PFSK-1 (cell line): ENCODE results near the gene WFDC5.

Source experiments
- FOXP2 ChIP-seq: optimal IDR thresholded peaks from 2 replicates; pipeline ENCODE3; 2011; ENCODE audit warnings: borderline replicate concordance, control low read depth, inconsistent platforms; ENCODE audit not compliant: insufficient read depth; ENCODE audit errors: extremely low read length, extremely low read depth
- POLR2AphosphoS5 ChIP-seq: IDR thresholded peaks from 2 replicates; pipeline ENCODE4 v1.6.1; 2012; ENCODE audit warnings: low read depth, mild to moderate bottlenecking, control low read depth, low read length, moderate library complexity
- SIN3A ChIP-seq: IDR thresholded peaks from 2 replicates; pipeline ENCODE4 v1.6.1; 2012; ENCODE audit warnings: mild to moderate bottlenecking, low read length, moderate library complexity, borderline replicate concordance; ENCODE audit not compliant: insufficient read depth
- TAF1 ChIP-seq: IDR thresholded peaks from 2 replicates; pipeline ENCODE4 v1.6.1; 2012; ENCODE audit warnings: low read length, control low read depth, borderline replicate concordance; ENCODE audit not compliant: insufficient read depth
- TF ChIP-seq, protein P1 (sequence below), 2 experiments: IDR thresholded peaks; 2 replicates each; pipeline versions ENCODE4 v1.6.1 to v1.8.0; 2011 to 2012; ENCODE audit warnings: low read depth in 2 of 2, low read length in 2 of 2, control low read depth in 1 of 2, inconsistent platforms in 1 of 2, mild to moderate bottlenecking in 1 of 2, moderate library complexity in 1 of 2; ENCODE audit not compliant: insufficient read depth in 1 of 2

Gene WFDC5

GRCh38 chr20:45154183-45154582 is 39.2 kb upstream of the WFDC5 start:
- TF ChIP-seq, protein P1, sequence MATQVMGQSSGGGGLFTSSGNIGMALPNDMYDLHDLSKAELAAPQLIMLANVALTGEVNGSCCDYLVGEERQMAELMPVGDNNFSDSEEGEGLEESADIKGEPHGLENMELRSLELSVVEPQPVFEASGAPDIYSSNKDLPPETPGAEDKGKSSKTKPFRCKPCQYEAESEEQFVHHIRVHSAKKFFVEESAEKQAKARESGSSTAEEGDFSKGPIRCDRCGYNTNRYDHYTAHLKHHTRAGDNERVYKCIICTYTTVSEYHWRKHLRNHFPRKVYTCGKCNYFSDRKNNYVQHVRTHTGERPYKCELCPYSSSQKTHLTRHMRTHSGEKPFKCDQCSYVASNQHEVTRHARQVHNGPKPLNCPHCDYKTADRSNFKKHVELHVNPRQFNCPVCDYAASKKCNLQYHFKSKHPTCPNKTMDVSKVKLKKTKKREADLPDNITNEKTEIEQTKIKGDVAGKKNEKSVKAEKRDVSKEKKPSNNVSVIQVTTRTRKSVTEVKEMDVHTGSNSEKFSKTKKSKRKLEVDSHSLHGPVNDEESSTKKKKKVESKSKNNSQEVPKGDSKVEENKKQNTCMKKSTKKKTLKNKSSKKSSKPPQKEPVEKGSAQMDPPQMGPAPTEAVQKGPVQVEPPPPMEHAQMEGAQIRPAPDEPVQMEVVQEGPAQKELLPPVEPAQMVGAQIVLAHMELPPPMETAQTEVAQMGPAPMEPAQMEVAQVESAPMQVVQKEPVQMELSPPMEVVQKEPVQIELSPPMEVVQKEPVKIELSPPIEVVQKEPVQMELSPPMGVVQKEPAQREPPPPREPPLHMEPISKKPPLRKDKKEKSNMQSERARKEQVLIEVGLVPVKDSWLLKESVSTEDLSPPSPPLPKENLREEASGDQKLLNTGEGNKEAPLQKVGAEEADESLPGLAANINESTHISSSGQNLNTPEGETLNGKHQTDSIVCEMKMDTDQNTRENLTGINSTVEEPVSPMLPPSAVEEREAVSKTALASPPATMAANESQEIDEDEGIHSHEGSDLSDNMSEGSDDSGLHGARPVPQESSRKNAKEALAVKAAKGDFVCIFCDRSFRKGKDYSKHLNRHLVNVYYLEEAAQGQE (IDR thresholded peaks at IDR 0.05; ENCODE audit: insufficient read depth in 1 of 2, low read depth in 2 of 2, low read length in 2 of 2): no peak
- no peak for TF ChIP-seq TAF1
- no peak for TF ChIP-seq SIN3A
- TF ChIP-seq FOXP2: no peak

GRCh38 chr20:45153752-45154151 is 38.8 kb upstream of the WFDC5 start:
- TF ChIP-seq POLR2AphosphoS5: no peak
- no peak for TF ChIP-seq TAF1
- no peak for TF ChIP-seq FOXP2
- no peak for TF ChIP-seq SIN3A
- TF ChIP-seq, protein P1 (IDR thresholded peaks at IDR 0.05; ENCODE audit: insufficient read depth in 1 of 2, low read depth in 2 of 2, low read length in 2 of 2): no peak

DNA sequence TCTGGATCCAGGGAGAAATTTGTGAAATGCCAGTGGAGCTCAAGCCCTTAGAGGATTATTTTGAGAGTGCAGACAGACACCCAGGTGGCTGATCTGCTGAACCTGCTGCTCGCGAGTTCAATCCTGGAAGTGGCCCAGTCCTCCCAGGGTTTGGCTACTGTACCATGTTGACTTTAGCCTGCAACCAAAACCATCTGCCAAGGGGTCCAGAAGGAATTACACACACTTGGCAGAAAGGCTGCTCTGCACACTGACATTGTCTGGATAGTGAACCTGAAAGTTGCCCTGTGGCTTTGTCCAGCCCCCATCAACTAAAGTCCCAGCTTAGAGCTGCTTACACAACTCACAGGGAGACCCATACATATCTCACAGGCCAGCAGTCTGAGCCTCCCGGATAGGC is 38.2 kb upstream of the WFDC5 start:
- no peak for TF ChIP-seq FOXP2
- TF ChIP-seq SIN3A: no peak
- no peak for TF ChIP-seq TAF1

DNA sequence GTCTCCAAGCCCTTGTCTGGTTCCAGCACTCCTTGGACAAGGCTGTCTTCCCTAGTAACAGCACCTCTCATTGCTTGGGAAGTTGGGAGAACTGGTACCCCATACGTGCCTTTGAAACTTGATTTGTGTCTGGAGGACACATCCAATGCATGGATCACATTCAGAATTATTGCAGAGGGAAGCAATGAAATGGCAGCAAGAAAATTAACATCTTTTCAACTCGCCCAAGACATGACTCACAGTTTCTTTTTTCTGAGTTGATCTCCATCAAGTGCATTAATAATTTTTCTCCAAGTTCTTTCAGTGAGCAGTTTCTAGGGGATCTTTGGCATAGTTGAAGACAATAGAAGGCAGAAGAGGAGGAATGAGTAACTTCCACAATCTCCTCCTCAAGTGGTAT is 37.4 kb upstream of the WFDC5 start:
- TF ChIP-seq, protein P1 (IDR thresholded peaks at IDR 0.05; ENCODE audit: insufficient read depth in 1 of 2, low read depth in 2 of 2, low read length in 2 of 2): no peak
- TF ChIP-seq POLR2AphosphoS5: no peak
- no peak for TF ChIP-seq SIN3A
- TF ChIP-seq FOXP2: no peak
- no peak for TF ChIP-seq TAF1

GRCh38 chr20:45149062-45149461 is 34.1 kb upstream of the WFDC5 start:
- TF ChIP-seq SIN3A (no peak), POLR2AphosphoS5 (no peak), FOXP2 (no peak), TAF1 (no peak)
- TF ChIP-seq, protein P1 (IDR thresholded peaks at IDR 0.05; ENCODE audit: insufficient read depth in 1 of 2, low read depth in 2 of 2, low read length in 2 of 2): no peak

GRCh38 chr20:45140836-45141235 is 25.9 kb upstream of the WFDC5 start:
- TF ChIP-seq POLR2AphosphoS5 (no peak), TAF1 (no peak), SIN3A (no peak), FOXP2 (no peak)
- TF ChIP-seq, protein P1 (IDR thresholded peaks at IDR 0.05; ENCODE audit: insufficient read depth in 1 of 2, low read depth in 2 of 2, low read length in 2 of 2): no peak
